HEK293 (cell line): ENCODE measurements around the gene RAC3.

Experiments
- CTCF ChIA-PET: fragments of 350-600 bp; formaldehyde crosslinking; extraction: SDS; loops from one replicate; lab custom pipeline; 2021; ENCODE audit warnings: antibody characterized with exemption; lab: Yijun Ruan, JAX
- POLR2A ChIA-PET: fragments of 300-600 bp; formaldehyde crosslinking; extraction: SDS; loops from one replicate; lab custom pipeline; 2020; ENCODE audit warnings: antibody characterized with exemption, inconsistent platforms; lab: Yijun Ruan, JAX
- H3K27ac ChIP-seq: fragments of 200-500 bp; sonication (Bioruptor generic); 2 replicates; pipeline ENCODE4 v1.5.1; 2014; ENCODE audit warnings: low read depth, low read length, control low read depth, inconsistent platforms; ENCODE audit errors: extremely low read depth
- H3K36me3 ChIP-seq, 2 experiments: fragments of 200-500 bp in 1 of 2; sonication (Bioruptor generic) in 1 of 2; 1 replicate in 1 of 2; 2 replicates in 1 of 2; pipeline ENCODE4 v1.5.1; 2014 to 2017; ENCODE audit warnings: inconsistent platforms in 2 of 2, low read length in 2 of 2; ENCODE audit not compliant: control insufficient read depth in 2 of 2, insufficient read depth in 1 of 2
- H3K4me1 ChIP-seq: fragments of 200-500 bp; sonication (Bioruptor generic); 2 replicates; pipeline ENCODE4 v1.5.1; 2014; ENCODE audit warnings: mild to moderate bottlenecking, low read length, inconsistent platforms; ENCODE audit not compliant: control insufficient read depth, insufficient read depth
- H3K4me3 ChIP-seq: 2 replicates; pipeline ENCODE4 v1.5.1; 2011; ENCODE audit warnings: low read depth, mild to moderate bottlenecking, control low read depth, low read length, moderate library complexity
- H3K9me3 ChIP-seq: fragments of 200-500 bp; sonication (Bioruptor generic); 2 replicates; pipeline ENCODE4 v1.5.1; 2014; ENCODE audit warnings: low read depth, low read length, inconsistent platforms; ENCODE audit not compliant: control insufficient read depth, insufficient read depth
- EGR2 ChIP-seq: fragments of 450-650 bp; formaldehyde crosslinking; IDR thresholded peaks from 2 replicates; pipeline ENCODE4 v1.5.1; 2016; ENCODE audit warnings: low read depth, missing biosample characterization, missing genetic modification characterization
- GLIS2 ChIP-seq: fragments of 450-650 bp; formaldehyde crosslinking; IDR thresholded peaks from 2 replicates; pipeline ENCODE4 v1.5.1; 2016; ENCODE audit warnings: missing biosample characterization, missing genetic modification characterization
- INSM2 ChIP-seq: fragments of 450-650 bp; formaldehyde crosslinking; IDR thresholded peaks from 2 replicates; pipeline ENCODE4 v1.5.1; 2016; ENCODE audit warnings: missing biosample characterization, missing genetic modification characterization
- PRDM6 ChIP-seq: fragments of 450-650 bp; formaldehyde crosslinking; IDR thresholded peaks from 2 replicates; pipeline ENCODE4 v1.5.1; 2017; ENCODE audit warnings: missing biosample characterization, missing genetic modification characterization
- YY1 ChIP-seq: fragments of 450-650 bp; formaldehyde crosslinking; IDR thresholded peaks from 2 replicates; pipeline ENCODE4 v1.5.1; 2018; ENCODE audit warnings: missing biosample characterization, missing genetic modification characterization
- ZBTB48 ChIP-seq: fragments of 450-650 bp; formaldehyde crosslinking; IDR thresholded peaks from 2 replicates; pipeline ENCODE4 v1.5.1; 2016; ENCODE audit warnings: missing biosample characterization, missing genetic modification characterization
- ZNF121 ChIP-seq: fragments of 450-650 bp; formaldehyde crosslinking; IDR thresholded peaks from 2 replicates; pipeline ENCODE4 v1.5.1; 2016; ENCODE audit warnings: missing biosample characterization, missing genetic modification characterization
- ZNF157 ChIP-seq: fragments of 450-650 bp; formaldehyde crosslinking; IDR thresholded peaks from 2 replicates; pipeline ENCODE4 v1.5.1; 2016; ENCODE audit warnings: missing biosample characterization, missing genetic modification characterization
- ZNF174 ChIP-seq: fragments of 450-650 bp; formaldehyde crosslinking; IDR thresholded peaks from 2 replicates; pipeline ENCODE4 v1.5.0; 2017; ENCODE audit warnings: missing biosample characterization, mild to moderate bottlenecking, missing genetic modification characterization
- ZNF211 ChIP-seq: fragments of 450-650 bp; formaldehyde crosslinking; IDR thresholded peaks from 2 replicates; pipeline ENCODE4 v1.5.1; 2016; ENCODE audit warnings: low read depth, missing biosample characterization, missing genetic modification characterization
- ZNF223 ChIP-seq: fragments of 450-650 bp; formaldehyde crosslinking; IDR thresholded peaks from 2 replicates; pipeline ENCODE4 v1.5.1; 2016; ENCODE audit warnings: missing biosample characterization, missing genetic modification characterization
- ZNF266 ChIP-seq: fragments of 450-650 bp; formaldehyde crosslinking; IDR thresholded peaks from 2 replicates; pipeline ENCODE4 v1.5.1; 2016; ENCODE audit warnings: missing biosample characterization, missing genetic modification characterization, low read depth
- ZNF274 ChIP-seq, 2 experiments: fragments of 200-500 bp in 1 of 2; fragments of 450-650 bp in 1 of 2; sonication (Bioruptor generic) in 1 of 2; formaldehyde crosslinking in 1 of 2; IDR thresholded peaks; 2 replicates each; pipeline versions ENCODE4 v1.5.1 to v1.6.1; 2014 to 2016; ENCODE audit warnings: borderline replicate concordance in 1 of 2, inconsistent platforms in 1 of 2, low read length in 1 of 2, missing biosample characterization in 1 of 2, missing genetic modification characterization in 1 of 2
- ZNF324 ChIP-seq: fragments of 450-650 bp; formaldehyde crosslinking; IDR thresholded peaks from 2 replicates; pipeline ENCODE4 v1.5.1; 2016; ENCODE audit warnings: missing biosample characterization, missing genetic modification characterization
- ZNF416 ChIP-seq: fragments of 450-650 bp; formaldehyde crosslinking; IDR thresholded peaks from 2 replicates; pipeline ENCODE4 v1.5.1; 2016; ENCODE audit warnings: missing biosample characterization, missing genetic modification characterization
- ZNF768 ChIP-seq: fragments of 450-650 bp; formaldehyde crosslinking; IDR thresholded peaks from 2 replicates; pipeline ENCODE4 v1.5.1; 2018; ENCODE audit warnings: missing biosample characterization, mild to moderate bottlenecking, missing genetic modification characterization
- TF ChIP-seq, protein P1 (sequence below): fragments of 450-650 bp; formaldehyde crosslinking; IDR thresholded peaks from 2 replicates; pipeline ENCODE4 v1.5.1; 2016; ENCODE audit warnings: missing biosample characterization, missing genetic modification characterization, low read depth
- TF ChIP-seq, protein P2 (sequence below): fragments of 450-650 bp; formaldehyde crosslinking; IDR thresholded peaks from 2 replicates; pipeline ENCODE4 v1.5.1; 2016; ENCODE audit warnings: missing biosample characterization, missing genetic modification characterization

Gene RAC3

GRCh38 chr17:82053556-82054263, 22.2 kb downstream of the RAC3 start:
- Histone ChIP-seq H3K36me3 (peaks cover 0 to 78% of the 10 kb centered on the region in 2 experiments; a peak in 2 of 3 replicates), H3K4me1 (peaks cover 7% of the 10 kb centered on the region), H3K27ac (peak overlapping the region; percentile 36; the same call in 1 of the 2 replicates), H3K4me3 (no peak overlapping the region), H3K9me3 (no peaks in the 10 kb centered on the region)
- ChIA-PET POLR2A (interaction anchor here (0.5 to 14.2 kb wide), 8 partner anchors 9 to 123 kb away, joined by 3 to 96 read pairs (median 4); partner anchors contain the start of genes CENPX, DCXR, LRRC45 and RAC3), CTCF (interaction anchor here (0.7 to 1.8 kb wide), 2 partner anchors 24 to 28 kb away, joined by 3 to 8 read pairs; no protein-coding TSS in a partner anchor)
- TF ChIP-seq ZNF223 (tag by site-specific recombination) (peak; percentile 95), EGR2 (tag by site-specific recombination) (no peak), GLIS2 (tag by site-specific recombination) (peak; percentile 15; the same call in 1 of the 2 replicates), ZBTB48 (tag by site-specific recombination) (0 out of 2 replicates have a peak, but pooled peaks have one; percentile 17), ZNF174 (tag by site-specific recombination) (no peak)
- TF ChIP-seq, protein P1, sequence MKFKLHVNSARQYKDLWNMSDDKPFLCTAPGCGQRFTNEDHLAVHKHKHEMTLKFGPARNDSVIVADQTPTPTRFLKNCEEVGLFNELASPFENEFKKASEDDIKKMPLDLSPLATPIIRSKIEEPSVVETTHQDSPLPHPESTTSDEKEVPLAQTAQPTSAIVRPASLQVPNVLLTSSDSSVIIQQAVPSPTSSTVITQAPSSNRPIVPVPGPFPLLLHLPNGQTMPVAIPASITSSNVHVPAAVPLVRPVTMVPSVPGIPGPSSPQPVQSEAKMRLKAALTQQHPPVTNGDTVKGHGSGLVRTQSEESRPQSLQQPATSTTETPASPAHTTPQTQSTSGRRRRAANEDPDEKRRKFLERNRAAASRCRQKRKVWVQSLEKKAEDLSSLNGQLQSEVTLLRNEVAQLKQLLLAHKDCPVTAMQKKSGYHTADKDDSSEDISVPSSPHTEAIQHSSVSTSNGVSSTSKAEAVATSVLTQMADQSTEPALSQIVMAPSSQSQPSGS (tag by site-specific recombination), result no peak

GRCh38 chr17:82054351-82055022, 23.0 kb downstream of the RAC3 start:
- ChIA-PET POLR2A (interaction anchor here (2.1 to 14.2 kb wide), 4 partner anchors 10 to 31 kb away, joined by 4 to 96 read pairs (median 38); partner anchors contain the start of genes CENPX, DCXR, LRRC45 and RAC3), CTCF (interaction anchor here (0.7 to 1.8 kb wide), 3 partner anchors 17 to 28 kb away, joined by 3 to 8 read pairs (median 5); partner anchors contain the start of gene DCXR)
- no peaks in the 10 kb centered on the region for H3K9me3 ChIP-seq
- H3K27ac ChIP-seq, result peak overlapping the region; percentile 36; the same call in 1 of the 2 replicates
- H3K36me3 ChIP-seq, result peaks cover 0 to 78% of the 10 kb centered on the region in 2 experiments; a peak in 2 of 3 replicates
- TF ChIP-seq ZNF121 (tag by site-specific recombination) (no peak), ZNF266 (tag by site-specific recombination) (no peak), INSM2 (tag by site-specific recombination) (no peak), ZNF416 (tag by site-specific recombination) (no peak), ZNF768 (no peak), PRDM6 (no peak), YY1 (tag by site-specific recombination) (no peak), ZNF274 (IDR thresholded peaks at IDR 0.05; ENCODE audit: low read length) (no peak), ZNF274 (tag by site-specific recombination; IDR thresholded peaks at IDR 0.05; ENCODE audit: borderline replicate concordance) (no peak), ZNF324 (tag by site-specific recombination) (no peak), ZNF157 (tag by site-specific recombination) (no peak), ZNF211 (no peak)
- TF ChIP-seq, protein P2, sequence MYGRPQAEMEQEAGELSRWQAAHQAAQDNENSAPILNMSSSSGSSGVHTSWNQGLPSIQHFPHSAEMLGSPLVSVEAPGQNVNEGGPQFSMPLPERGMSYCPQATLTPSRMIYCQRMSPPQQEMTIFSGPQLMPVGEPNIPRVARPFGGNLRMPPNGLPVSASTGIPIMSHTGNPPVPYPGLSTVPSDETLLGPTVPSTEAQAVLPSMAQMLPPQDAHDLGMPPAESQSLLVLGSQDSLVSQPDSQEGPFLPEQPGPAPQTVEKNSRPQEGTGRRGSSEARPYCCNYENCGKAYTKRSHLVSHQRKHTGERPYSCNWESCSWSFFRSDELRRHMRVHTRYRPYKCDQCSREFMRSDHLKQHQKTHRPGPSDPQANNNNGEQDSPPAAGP (tag by site-specific recombination), result no peak
- no peak overlapping the region for H3K4me3 ChIP-seq
- peaks cover 7% of the 10 kb centered on the region for H3K4me1 ChIP-seq
